Mucosa of descending colon (tissue), 3 donors: ENCODE results near the gene CUEDC2. TPM values are rescaled to one million over a fixed set of nuclear protein-coding genes. Genes with fewer than 3 reads are reported as not detected.
A peak's percentile ranks its signal among the peaks of the same experiment; 100 is the strongest.

ENCODE experiments used
- ATAC-seq: fragments of 200-7000 bp; cut with Tn5 transposase; one replicate; pipeline ENCODE4 v1.9.1; 2020; ENCODE audit warnings: mild to moderate bottlenecking, moderate library complexity
- DNase-seq, 3 donors: peaks; one replicate each; pipeline ENCODE4 v3.0.0-alpha.2; 2020
- H3K36me3 ChIP-seq: fragments of 200-600 bp; one replicate; pipeline ENCODE4 v1.8.0; 2021; ENCODE audit warnings: low read depth, mild to moderate bottlenecking
- H3K4me1 ChIP-seq: fragments of 200-600 bp; one replicate; pipeline ENCODE4 v1.8.0; 2021; ENCODE audit warnings: low read depth, mild to moderate bottlenecking
- H3K4me3 ChIP-seq: fragments of 200-600 bp; one replicate; pipeline ENCODE4 v1.8.0; 2021; ENCODE audit warnings: mild to moderate bottlenecking
- H3K9me3 ChIP-seq: fragments of 200-600 bp; one replicate; pipeline ENCODE4 v1.8.0; 2021; ENCODE audit warnings: mild to moderate bottlenecking
- intact Hi-C, 2 donors: fragments of 100-400 bp; cut with DNase I in 1 of 2; cut with micrococcal nuclease in 1 of 2; formaldehyde crosslinking; loops; one replicate each; pipeline versions ENCODE4 v1.11.0 to v1.11.1; 2022; cut with DNase I, micrococcal nuclease
- total RNA-seq, 3 donors: library from RNA; stranded (reverse); fragmentation: NEBNext Ultra II Directional in 2 of 3; extraction: Animal tissue kit (Norgen Biotek cat#: 25700) in 2 of 3; gene quantifications; one replicate each; pipeline versions ENCODE4 v1.2.1 to v1.2.4, GENCODE V29; 2021 to 2023
- TF ChIP-seq, protein P1 (sequence below): fragments of 200-600 bp; IDR thresholded peaks from one replicate; pipeline ENCODE4 v1.8.0; 2022; ENCODE audit warnings: antibody characterized with exemption, mild to moderate bottlenecking
- donor health status: DM: no; HTN: no; CAD: no; lungs with moderate emphysema.
- donor health status: DM: no; HTN: no; CAD: no.
- donor health status: DM: no; HTN: yes; CAD: no.

CUEDC2 gene
- total RNA-seq, 3 donors from 2014 or later: 26.6 to 51.9 (median 29.2) TPM

DNA sequence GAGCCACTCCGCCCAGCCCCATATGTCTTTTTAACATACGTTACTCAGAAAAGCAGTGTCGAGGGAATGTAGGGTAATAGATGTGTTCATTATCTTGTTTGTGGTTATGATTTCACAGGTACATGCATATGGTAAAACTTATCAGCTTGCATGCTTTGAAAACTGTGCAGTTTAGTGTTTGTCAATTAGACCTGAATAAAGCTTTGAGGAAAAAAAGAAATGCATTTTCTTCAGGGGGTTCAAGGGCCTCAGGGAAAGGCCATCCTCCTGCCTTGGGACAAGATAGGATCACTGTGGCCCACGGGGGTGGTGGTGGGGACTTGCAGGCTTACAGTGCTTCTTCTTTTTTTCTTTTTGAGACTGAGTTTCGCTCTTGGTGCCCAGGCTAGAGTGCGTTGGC lies 34.9 kb upstream of the CUEDC2 start:
- TF ChIP-seq, protein P1, sequence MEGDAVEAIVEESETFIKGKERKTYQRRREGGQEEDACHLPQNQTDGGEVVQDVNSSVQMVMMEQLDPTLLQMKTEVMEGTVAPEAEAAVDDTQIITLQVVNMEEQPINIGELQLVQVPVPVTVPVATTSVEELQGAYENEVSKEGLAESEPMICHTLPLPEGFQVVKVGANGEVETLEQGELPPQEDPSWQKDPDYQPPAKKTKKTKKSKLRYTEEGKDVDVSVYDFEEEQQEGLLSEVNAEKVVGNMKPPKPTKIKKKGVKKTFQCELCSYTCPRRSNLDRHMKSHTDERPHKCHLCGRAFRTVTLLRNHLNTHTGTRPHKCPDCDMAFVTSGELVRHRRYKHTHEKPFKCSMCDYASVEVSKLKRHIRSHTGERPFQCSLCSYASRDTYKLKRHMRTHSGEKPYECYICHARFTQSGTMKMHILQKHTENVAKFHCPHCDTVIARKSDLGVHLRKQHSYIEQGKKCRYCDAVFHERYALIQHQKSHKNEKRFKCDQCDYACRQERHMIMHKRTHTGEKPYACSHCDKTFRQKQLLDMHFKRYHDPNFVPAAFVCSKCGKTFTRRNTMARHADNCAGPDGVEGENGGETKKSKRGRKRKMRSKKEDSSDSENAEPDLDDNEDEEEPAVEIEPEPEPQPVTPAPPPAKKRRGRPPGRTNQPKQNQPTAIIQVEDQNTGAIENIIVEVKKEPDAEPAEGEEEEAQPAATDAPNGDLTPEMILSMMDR: no peak
- Histone ChIP-seq H3K4me1 (peaks cover 13% of the 10 kb centered on the region), H3K4me3 (no peak overlapping the region), H3K9me3 (no peaks in the 10 kb centered on the region), H3K36me3 (no peaks in the 10 kb centered on the region)
- ATAC-seq (no peak), DNase-seq (no peak)
- intact Hi-C loops: no loop called here

DNA sequence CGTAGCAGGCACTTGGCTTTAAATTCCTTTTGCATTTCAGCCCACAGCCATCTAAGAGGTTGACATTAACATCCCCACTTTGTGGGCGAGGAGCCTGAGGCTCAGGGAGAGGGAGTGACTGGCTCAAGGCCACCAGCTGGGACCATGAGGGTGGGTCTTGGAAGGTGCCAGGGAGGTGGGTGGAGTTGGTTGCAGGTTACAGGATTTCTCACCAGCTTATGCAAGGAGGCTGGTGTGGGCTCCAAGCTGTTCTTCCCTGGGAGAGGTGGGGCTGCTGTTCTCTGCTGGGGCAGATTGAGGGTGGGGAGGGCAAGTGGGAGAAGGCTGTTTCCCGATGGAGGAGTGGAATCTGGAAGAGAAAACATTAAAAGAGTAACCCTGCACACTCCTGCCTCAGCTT lies 33.1 kb upstream of the CUEDC2 start:
- DNase-seq: no peak

DNA sequence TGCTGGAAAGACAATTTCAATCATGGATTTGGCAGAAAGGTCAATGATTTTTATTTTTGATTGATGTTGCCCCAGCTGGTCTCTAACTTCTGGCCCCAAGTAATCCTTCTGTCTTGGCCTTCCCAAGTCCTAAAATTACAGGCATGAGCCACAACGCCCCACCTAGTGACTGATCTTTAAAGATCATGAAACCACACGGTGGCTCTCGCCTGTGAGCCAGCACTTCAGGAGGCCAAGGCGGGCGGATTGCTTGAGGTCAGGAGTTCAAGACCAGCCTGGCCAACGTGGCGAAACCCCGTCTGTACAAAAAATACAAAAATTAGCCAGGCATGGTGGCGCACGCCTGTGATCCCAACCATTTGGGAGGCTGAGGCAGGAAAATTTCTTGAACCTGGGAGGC lies 31.6 kb upstream of the CUEDC2 start:
- H3K9me3 ChIP-seq: no peaks in the 10 kb centered on the region
- TF ChIP-seq, protein P1: no peak
- H3K36me3 ChIP-seq: no peaks in the 10 kb centered on the region
- H3K4me1 ChIP-seq: peaks cover 21% of the 10 kb centered on the region
- intact Hi-C loops: no loop called here
- no peak for DNase-seq
- ATAC-seq: no peak
- no peak overlapping the region for H3K4me3 ChIP-seq

More for the DNA sequence above, 33.1 kb upstream of the CUEDC2 start:
- peaks cover 21% of the 10 kb centered on the region for H3K4me1 ChIP-seq
- H3K9me3 ChIP-seq: no peaks in the 10 kb centered on the region
- TF ChIP-seq, protein P1: no peak
- intact Hi-C loops: no loop called here
- ATAC-seq: no peak
- no peaks in the 10 kb centered on the region for H3K36me3 ChIP-seq
- H3K4me3 ChIP-seq: no peak overlapping the region

DNA sequence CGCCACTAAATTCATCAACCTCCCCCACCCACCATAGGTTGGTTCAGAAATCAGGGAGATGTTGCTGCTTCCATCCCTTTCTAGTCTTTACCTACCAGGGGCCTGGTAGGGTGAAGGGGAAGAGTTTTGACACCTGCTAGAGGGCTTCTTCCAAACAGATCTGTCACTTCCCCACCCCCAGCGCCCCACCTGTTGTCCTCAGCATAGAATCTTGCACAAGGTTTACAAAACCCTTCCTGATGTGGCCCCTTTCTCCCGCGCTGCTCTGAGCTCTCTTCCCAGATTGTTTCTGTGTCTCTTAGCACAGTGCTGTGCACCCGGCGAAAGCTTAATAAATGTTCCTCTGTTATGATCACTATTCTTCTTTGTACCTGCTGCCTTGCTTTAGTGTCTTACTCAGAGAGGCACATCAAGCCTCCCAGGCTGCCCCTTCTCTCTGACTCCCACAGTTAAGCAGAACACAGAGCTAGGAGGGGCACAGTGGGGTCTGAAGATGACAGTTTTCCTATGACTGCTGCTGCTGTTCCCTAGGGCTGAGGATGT lies 30.2 kb upstream of the CUEDC2 start:
- Histone ChIP-seq H3K9me3 (no peaks in the 10 kb centered on the region), H3K4me1 (peaks cover 21% of the 10 kb centered on the region), H3K4me3 (no peak overlapping the region), H3K36me3 (no peaks in the 10 kb centered on the region)
- DNase-seq (no peak), ATAC-seq (no peak)
- intact Hi-C loops: no loop called here
- TF ChIP-seq, protein P1: no peak

DNA sequence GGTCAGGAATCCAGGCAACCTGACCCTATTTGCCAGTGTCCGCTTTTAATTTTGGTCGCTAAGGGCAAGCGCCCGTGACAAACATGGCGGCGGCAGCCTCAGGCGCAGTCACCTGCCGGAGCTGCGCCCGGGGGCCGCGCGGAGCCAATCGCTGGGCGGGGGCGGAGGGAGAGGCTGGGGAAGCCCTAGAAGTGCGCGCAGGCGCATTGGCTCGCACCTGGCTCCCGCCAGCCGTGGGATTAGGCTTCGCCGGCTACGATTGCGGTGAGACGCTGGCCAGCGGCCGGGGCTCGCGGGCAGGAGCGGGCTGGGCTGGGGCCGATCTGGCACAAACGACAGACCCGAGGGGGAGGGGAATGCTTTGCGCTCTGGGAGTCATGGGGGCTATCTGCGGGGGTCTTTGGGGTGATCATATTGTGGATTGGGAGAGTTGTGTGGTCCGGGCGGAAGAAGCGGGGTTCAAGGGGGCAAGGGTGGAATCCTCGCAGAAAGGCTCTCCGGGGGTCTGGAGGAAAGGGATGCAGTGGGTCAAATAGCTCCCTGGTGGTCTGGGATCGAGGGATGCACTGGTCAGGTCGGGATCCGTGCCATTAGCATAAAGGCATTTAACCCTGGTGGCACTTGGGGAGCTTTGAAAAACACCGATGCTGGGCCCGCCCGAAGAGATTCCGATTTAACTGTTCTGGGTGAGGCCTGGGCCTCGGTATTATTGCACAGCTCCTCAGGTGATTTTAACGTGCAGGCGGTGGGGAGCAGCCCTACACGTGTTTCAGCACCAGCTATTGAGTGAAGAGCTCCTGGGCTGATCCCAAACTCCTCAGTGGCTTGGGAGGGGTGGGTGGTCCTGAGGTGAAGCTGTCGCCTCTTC lies 29.0 kb upstream of the CUEDC2 start:
- peak; percentile 98 for ATAC-seq
- TF ChIP-seq, protein P1: no peak
- H3K4me1 ChIP-seq: peaks cover 21% of the 10 kb centered on the region
- H3K36me3 ChIP-seq: no peaks in the 10 kb centered on the region
- peak; percentile 96 to 98 (median 97) for DNase-seq
- H3K4me3 ChIP-seq: no peak overlapping the region
- intact Hi-C loops: no loop called here
- H3K9me3 ChIP-seq: no peaks in the 10 kb centered on the region
